GM23338 (cell line): Measurements from ENCODE around the gene CCDC150. TPM values are rescaled to one million over a fixed set of nuclear protein-coding genes. Genes with fewer than 3 reads are reported as not detected.

ENCODE experiments used
- ATAC-seq: fragments of 200-7000 bp; cut with Tn5 transposase; 3 replicates; pipeline ENCODE4 v1.9.1; 2020
- DNase-seq: peaks from one replicate; pipeline ENCODE4 v3.0.0-alpha.2; 2015; ENCODE audit warnings: low spot score
- H2AFZ ChIP-seq: fragments of 200-600 bp; sonication (generic); 2 replicates; pipeline ENCODE4 v1.8.0; 2016; ENCODE audit warnings: antibody characterized with exemption, mild to moderate bottlenecking, moderate library complexity
- H3F3A ChIP-seq: fragments of 200-600 bp; sonication (generic); replicated peaks from 2 replicates; pipeline ENCODE4 v1.8.0; 2017; ENCODE audit warnings: antibody characterized with exemption, mixed run types, low read depth
- H3K27ac ChIP-seq: fragments of 200-600 bp; sonication (generic); 2 replicates; pipeline ENCODE4 v1.6.1; 2016; ENCODE audit warnings: low read depth
- H3K27me3 ChIP-seq: fragments of 200-600 bp; sonication (generic); 2 replicates; pipeline ENCODE4 v1.8.0; 2016; ENCODE audit warnings: mild to moderate bottlenecking, mixed run types, moderate library complexity; ENCODE audit not compliant: insufficient read depth
- H3K36me3 ChIP-seq: fragments of 200-600 bp; sonication (generic); 2 replicates; pipeline ENCODE4 v1.8.0; 2016; ENCODE audit warnings: mild to moderate bottlenecking; ENCODE audit not compliant: insufficient read depth
- H3K4me1 ChIP-seq: fragments of 200-600 bp; sonication (generic); 2 replicates; pipeline ENCODE4 v1.8.0; 2016; ENCODE audit warnings: mild to moderate bottlenecking, moderate library complexity; ENCODE audit not compliant: insufficient read depth
- H3K4me2 ChIP-seq: fragments of 200-600 bp; sonication (generic); 2 replicates; pipeline ENCODE4 v1.7.1; 2017; ENCODE audit warnings: mixed run types
- H3K4me3 ChIP-seq: fragments of 200-600 bp; sonication (generic); 2 replicates; pipeline ENCODE4 v1.6.1; 2016; ENCODE audit warnings: mixed run types
- H3K79me2 ChIP-seq: fragments of 200-600 bp; sonication (generic); replicated peaks from 2 replicates; pipeline ENCODE4 v1.8.0; 2017; ENCODE audit warnings: mild to moderate bottlenecking; ENCODE audit not compliant: insufficient read depth
- H3K9me2 ChIP-seq: fragments of 200-600 bp; sonication (generic); 2 replicates; pipeline ENCODE4 v1.8.0; 2017; ENCODE audit not compliant: insufficient read depth
- H4K20me1 ChIP-seq: fragments of 200-600 bp; sonication (generic); replicated peaks from 2 replicates; pipeline ENCODE4 v1.8.0; 2017; ENCODE audit warnings: mild to moderate bottlenecking; ENCODE audit not compliant: insufficient read depth
- H3K27ac Mint-ChIP-seq: 2 replicates; pipeline ENCODE4 v1.8.0; 2020; ENCODE audit warnings: inconsistent platforms, mild to moderate bottlenecking, moderate library complexity, mixed read lengths
- H3K27me3 Mint-ChIP-seq: 3 replicates; pipeline ENCODE4 v1.8.0; 2022; ENCODE audit warnings: low read depth, mild to moderate bottlenecking, moderate library complexity, mixed read lengths, inconsistent platforms; ENCODE audit not compliant: insufficient read depth, poor library complexity
- H3K36me3 Mint-ChIP-seq: 3 replicates; pipeline ENCODE4 v1.8.0; 2021; ENCODE audit warnings: low read depth, mild to moderate bottlenecking, inconsistent platforms, moderate library complexity, mixed read lengths
- H3K4me1 Mint-ChIP-seq: 3 replicates; pipeline ENCODE4 v1.8.0; 2020; ENCODE audit warnings: mild to moderate bottlenecking, inconsistent platforms, mixed read lengths
- H3K4me3 Mint-ChIP-seq: 3 replicates; pipeline ENCODE4 v1.8.0; 2021; ENCODE audit warnings: moderate library complexity, mild to moderate bottlenecking, inconsistent platforms, mixed read lengths
- H3K9me3 Mint-ChIP-seq: 3 replicates; pipeline ENCODE4 v1.8.0; 2020; ENCODE audit warnings: moderate library complexity, mild to moderate bottlenecking, inconsistent platforms, mixed read lengths
- CREB1 ChIP-seq: fragments of 250-450 bp; sonication (Bioruptor Pico); IDR thresholded peaks from 2 replicates; pipeline ENCODE4 v1.5.0; 2020; ENCODE audit warnings: low read depth, mild to moderate bottlenecking, moderate library complexity
- EZH2 ChIP-seq: fragments of 200-600 bp; sonication (generic); IDR thresholded peaks from one replicate; pipeline ENCODE4 v1.8.0; 2017; ENCODE audit warnings: antibody characterized with exemption, mild to moderate bottlenecking, low read depth; ENCODE audit not compliant: unreplicated experiment
- POLR2AphosphoS5 ChIP-seq: IDR thresholded peaks from 2 replicates; pipeline ENCODE4 v1.6.1; 2016; ENCODE audit warnings: antibody characterized with exemption, low read depth
- STAT1 ChIP-seq: IDR thresholded peaks from one replicate; pipeline ENCODE4 v1.6.1; 2016; ENCODE audit warnings: antibody characterized with exemption; ENCODE audit not compliant: unreplicated experiment
- ZNF114 ChIP-seq: fragments of 250-450 bp; sonication (Bioruptor Pico); IDR thresholded peaks from 2 replicates; pipeline ENCODE4 v1.5.0; 2020; ENCODE audit warnings: mild to moderate bottlenecking, moderate library complexity
- polyA plus RNA-seq: library from polyadenylated mRNA; unstranded; fragments of >200 nt; fragmentation: Nextera tagmentation; extraction: Ambion mirVana; gene quantifications from 2 replicates; pipeline ENCODE4 v1.2.1, GENCODE V29; 2016
- total RNA-seq: library from RNA; depleted of rRNA; stranded (reverse); fragments of >200 nt; shearing (Covaris generic); gene quantifications from 2 replicates; pipeline ENCODE4 v1.2.3, GENCODE V29; 2014
- TF ChIP-seq, protein P1 (sequence below): fragments of 250-450 bp; sonication (Bioruptor Pico); IDR thresholded peaks from 2 replicates; pipeline ENCODE4 v1.5.0; 2020; ENCODE audit warnings: mild to moderate bottlenecking, moderate library complexity
- TF ChIP-seq, protein P2 (sequence below): IDR thresholded peaks from one replicate; pipeline ENCODE4 v1.6.1; 2018; ENCODE audit warnings: antibody characterized with exemption; ENCODE audit not compliant: unreplicated experiment
- TF ChIP-seq, protein P3 (sequence below): IDR thresholded peaks from 2 replicates; pipeline ENCODE4 v1.6.1; 2016; ENCODE audit warnings: antibody characterized with exemption

CCDC150 gene
- total and polyA plus RNA-seq, 2 experiments from 2014 or later = 56.3 to 68.3 TPM

DNA sequence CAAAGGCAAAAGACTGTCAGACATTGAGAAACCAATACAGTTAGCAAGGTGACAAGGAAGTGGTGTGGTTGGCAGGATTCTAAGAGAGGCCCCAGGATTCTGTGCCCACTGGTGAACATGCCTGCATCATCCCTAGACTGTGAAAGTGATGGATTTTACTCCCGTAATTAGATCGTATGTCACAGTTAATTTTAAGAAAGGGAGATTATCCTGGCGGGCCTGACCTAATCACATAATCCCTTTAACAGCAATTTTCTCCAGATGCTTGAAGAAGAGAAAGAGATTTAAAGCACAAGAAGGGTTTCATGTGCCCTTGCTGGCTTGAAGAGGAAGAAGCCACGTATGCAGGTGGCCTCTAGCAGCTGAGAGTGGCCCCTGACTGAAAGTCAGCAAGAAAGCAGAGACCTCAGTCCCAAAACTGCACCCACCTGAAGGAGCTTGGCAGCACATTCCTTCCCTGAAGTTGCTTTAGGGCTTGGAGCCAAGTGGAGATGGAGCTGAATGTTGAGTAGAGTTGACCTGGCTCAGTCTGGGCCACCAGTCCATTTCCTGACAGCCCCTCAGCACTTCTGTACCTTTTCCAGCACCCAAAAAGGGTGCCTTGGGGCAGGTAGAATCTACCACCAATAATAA lies 110.9 kb downstream of the CCDC150 start:
- TF ChIP-seq CREB1 (CRISPR knock-in tag) (no peak), POLR2AphosphoS5 (no peak), ZNF114 (CRISPR knock-in tag) (no peak), EZH2 (no peak), STAT1 (no peak)
- TF ChIP-seq, protein P1, sequence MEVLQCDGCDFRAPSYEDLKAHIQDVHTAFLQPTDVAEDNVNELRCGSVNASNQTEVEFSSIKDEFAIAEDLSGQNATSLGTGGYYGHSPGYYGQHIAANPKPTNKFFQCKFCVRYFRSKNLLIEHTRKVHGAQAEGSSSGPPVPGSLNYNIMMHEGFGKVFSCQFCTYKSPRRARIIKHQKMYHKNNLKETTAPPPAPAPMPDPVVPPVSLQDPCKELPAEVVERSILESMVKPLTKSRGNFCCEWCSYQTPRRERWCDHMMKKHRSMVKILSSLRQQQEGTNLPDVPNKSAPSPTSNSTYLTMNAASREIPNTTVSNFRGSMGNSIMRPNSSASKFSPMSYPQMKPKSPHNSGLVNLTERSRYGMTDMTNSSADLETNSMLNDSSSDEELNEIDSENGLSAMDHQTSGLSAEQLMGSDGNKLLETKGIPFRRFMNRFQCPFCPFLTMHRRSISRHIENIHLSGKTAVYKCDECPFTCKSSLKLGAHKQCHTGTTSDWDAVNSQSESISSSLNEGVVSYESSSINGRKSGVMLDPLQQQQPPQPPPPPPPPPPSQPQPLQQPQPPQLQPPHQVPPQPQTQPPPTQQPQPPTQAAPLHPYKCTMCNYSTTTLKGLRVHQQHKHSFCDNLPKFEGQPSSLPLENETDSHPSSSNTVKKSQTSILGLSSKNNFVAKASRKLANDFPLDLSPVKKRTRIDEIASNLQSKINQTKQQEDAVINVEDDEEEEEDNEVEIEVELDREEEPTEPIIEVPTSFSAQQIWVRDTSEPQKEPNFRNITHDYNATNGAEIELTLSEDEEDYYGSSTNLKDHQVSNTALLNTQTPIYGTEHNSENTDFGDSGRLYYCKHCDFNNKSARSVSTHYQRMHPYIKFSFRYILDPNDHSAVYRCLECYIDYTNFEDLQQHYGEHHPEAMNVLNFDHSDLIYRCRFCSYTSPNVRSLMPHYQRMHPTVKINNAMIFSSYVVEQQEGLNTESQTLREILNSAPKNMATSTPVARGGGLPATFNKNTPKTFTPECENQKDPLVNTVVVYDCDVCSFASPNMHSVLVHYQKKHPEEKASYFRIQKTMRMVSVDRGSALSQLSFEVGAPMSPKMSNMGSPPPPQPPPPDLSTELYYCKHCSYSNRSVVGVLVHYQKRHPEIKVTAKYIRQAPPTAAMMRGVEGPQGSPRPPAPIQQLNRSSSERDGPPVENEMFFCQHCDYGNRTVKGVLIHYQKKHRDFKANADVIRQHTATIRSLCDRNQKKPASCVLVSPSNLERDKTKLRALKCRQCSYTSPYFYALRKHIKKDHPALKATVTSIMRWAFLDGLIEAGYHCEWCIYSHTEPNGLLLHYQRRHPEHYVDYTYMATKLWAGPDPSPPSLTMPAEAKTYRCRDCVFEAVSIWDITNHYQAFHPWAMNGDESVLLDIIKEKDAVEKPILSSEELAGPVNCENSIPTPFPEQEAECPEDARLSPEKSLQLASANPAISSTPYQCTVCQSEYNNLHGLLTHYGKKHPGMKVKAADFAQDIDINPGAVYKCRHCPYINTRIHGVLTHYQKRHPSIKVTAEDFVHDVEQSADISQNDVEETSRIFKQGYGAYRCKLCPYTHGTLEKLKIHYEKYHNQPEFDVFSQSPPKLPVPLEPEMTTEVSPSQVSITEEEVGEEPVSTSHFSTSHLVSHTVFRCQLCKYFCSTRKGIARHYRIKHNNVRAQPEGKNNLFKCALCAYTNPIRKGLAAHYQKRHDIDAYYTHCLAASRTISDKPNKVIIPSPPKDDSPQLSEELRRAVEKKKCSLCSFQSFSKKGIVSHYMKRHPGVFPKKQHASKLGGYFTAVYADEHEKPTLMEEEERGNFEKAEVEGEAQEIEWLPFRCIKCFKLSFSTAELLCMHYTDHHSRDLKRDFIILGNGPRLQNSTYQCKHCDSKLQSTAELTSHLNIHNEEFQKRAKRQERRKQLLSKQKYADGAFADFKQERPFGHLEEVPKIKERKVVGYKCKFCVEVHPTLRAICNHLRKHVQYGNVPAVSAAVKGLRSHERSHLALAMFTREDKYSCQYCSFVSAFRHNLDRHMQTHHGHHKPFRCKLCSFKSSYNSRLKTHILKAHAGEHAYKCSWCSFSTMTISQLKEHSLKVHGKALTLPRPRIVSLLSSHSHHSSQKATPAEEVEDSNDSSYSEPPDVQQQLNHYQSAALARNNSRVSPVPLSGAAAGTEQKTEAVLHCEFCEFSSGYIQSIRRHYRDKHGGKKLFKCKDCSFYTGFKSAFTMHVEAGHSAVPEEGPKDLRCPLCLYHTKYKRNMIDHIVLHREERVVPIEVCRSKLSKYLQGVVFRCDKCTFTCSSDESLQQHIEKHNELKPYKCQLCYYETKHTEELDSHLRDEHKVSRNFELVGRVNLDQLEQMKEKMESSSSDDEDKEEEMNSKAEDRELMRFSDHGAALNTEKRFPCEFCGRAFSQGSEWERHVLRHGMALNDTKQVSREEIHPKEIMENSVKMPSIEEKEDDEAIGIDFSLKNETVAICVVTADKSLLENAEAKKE = no peak
- TF ChIP-seq, protein P2, sequence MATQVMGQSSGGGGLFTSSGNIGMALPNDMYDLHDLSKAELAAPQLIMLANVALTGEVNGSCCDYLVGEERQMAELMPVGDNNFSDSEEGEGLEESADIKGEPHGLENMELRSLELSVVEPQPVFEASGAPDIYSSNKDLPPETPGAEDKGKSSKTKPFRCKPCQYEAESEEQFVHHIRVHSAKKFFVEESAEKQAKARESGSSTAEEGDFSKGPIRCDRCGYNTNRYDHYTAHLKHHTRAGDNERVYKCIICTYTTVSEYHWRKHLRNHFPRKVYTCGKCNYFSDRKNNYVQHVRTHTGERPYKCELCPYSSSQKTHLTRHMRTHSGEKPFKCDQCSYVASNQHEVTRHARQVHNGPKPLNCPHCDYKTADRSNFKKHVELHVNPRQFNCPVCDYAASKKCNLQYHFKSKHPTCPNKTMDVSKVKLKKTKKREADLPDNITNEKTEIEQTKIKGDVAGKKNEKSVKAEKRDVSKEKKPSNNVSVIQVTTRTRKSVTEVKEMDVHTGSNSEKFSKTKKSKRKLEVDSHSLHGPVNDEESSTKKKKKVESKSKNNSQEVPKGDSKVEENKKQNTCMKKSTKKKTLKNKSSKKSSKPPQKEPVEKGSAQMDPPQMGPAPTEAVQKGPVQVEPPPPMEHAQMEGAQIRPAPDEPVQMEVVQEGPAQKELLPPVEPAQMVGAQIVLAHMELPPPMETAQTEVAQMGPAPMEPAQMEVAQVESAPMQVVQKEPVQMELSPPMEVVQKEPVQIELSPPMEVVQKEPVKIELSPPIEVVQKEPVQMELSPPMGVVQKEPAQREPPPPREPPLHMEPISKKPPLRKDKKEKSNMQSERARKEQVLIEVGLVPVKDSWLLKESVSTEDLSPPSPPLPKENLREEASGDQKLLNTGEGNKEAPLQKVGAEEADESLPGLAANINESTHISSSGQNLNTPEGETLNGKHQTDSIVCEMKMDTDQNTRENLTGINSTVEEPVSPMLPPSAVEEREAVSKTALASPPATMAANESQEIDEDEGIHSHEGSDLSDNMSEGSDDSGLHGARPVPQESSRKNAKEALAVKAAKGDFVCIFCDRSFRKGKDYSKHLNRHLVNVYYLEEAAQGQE = no peak
- TF ChIP-seq, protein P3, sequence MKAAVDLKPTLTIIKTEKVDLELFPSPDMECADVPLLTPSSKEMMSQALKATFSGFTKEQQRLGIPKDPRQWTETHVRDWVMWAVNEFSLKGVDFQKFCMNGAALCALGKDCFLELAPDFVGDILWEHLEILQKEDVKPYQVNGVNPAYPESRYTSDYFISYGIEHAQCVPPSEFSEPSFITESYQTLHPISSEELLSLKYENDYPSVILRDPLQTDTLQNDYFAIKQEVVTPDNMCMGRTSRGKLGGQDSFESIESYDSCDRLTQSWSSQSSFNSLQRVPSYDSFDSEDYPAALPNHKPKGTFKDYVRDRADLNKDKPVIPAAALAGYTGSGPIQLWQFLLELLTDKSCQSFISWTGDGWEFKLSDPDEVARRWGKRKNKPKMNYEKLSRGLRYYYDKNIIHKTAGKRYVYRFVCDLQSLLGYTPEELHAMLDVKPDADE = no peak
- peaks cover 37% of the 10 kb centered on the region for H3K36me3 Mint-ChIP-seq
- Histone ChIP-seq H2AFZ (no peak overlapping the region), H3K4me1 (no peaks in the 10 kb centered on the region), H3K4me3 (no peak overlapping the region), H3K79me2 (no peaks in the 10 kb centered on the region), H3F3A (no peaks in the 10 kb centered on the region), H3K36me3 (no peaks in the 10 kb centered on the region), H3K27ac (no peak overlapping the region), H4K20me1 (peaks cover 5% of the 10 kb centered on the region; the same call in 1 of the 2 replicates), H3K4me2 (no peak overlapping the region), H3K9me2 (0 out of 2 replicates have a peak, but pooled peaks cover 4% of the 10 kb centered on the region), H3K27me3 (no peaks in the 10 kb centered on the region)
- DNase-seq = peak; percentile 1
- no peaks in the 10 kb centered on the region for H3K27me3 Mint-ChIP-seq
- peak; percentile 38 for ATAC-seq
- peaks cover 4% of the 10 kb centered on the region; the same call in 1 of the 3 replicates for H3K4me1 Mint-ChIP-seq
- H3K9me3 Mint-ChIP-seq = peaks cover 14% of the 10 kb centered on the region; the same call in 1 of the 3 replicates
- no peak overlapping the region for H3K27ac Mint-ChIP-seq
- H3K4me3 Mint-ChIP-seq = no peak overlapping the region
